B cell (primary cell): ENCODE data around the gene APLF. TPM values are rescaled to one million over a fixed set of nuclear protein-coding genes. Genes with fewer than 3 reads are reported as not detected.
A peak's percentile ranks its signal among the peaks of the same experiment; 100 is the strongest.

Experiments used
- ATAC-seq: fragments of 200-7000 bp; cut with Tn5 transposase; one replicate; pipeline ENCODE4 v1.10.0; 2021; ENCODE audit warnings: low read depth, mild to moderate bottlenecking, moderate number of reproducible peaks, moderate library complexity
- CTCF ChIA-PET: fragments of 350-600 bp; sonication (Branson Sonifier 250); formaldehyde crosslinking; loops from one replicate; lab custom pipeline; 2021; ENCODE audit warnings: antibody characterized with exemption, inconsistent platforms; lab: Charles Lee
- POLR2A ChIA-PET: fragments of 350-600 bp; sonication (Branson Sonifier 250); formaldehyde crosslinking; loops from one replicate; lab custom pipeline; 2021; ENCODE audit warnings: antibody characterized with exemption; lab: Charles Lee
- DNase-seq: peaks from one replicate; pipeline ENCODE4 v3.0.0; 2013
- H2AFZ ChIP-seq: 2 replicates; pipeline ENCODE4 v1.6.1; 2012; ENCODE audit warnings: mild to moderate bottlenecking, low read depth, low read length; ENCODE audit not compliant: insufficient read depth, poor library complexity, severe bottlenecking
- H3K27ac ChIP-seq, 2 donors: 1 replicate in 1 of 2; 2 replicates in 1 of 2; pipeline ENCODE4 v1.5.1; 2012 to 2013; ENCODE audit warnings: low read length in 2 of 2, mild to moderate bottlenecking in 2 of 2, moderate library complexity in 1 of 2
- H3K27me3 ChIP-seq, 4 experiments: fragments of 200-600 bp in 1 of 4; sonication (generic) in 1 of 4; replicated peaks in 1 of 4; 1 replicate in 2 of 4; 2 replicates in 2 of 4; pipeline versions ENCODE4 v1.6.1 to v1.7.0; 2013 to 2016; ENCODE audit warnings: low read length in 3 of 4, mild to moderate bottlenecking in 2 of 4, mixed read lengths in 1 of 4, moderate library complexity in 1 of 4; ENCODE audit not compliant: insufficient read depth in 4 of 4, control insufficient read depth in 3 of 4; ENCODE audit errors: control extremely low read depth in 1 of 4
- H3K36me3 ChIP-seq, 2 experiments: replicated peaks in 1 of 2; 1 replicate in 1 of 2; 2 replicates in 1 of 2; pipeline versions ENCODE4 v1.6.1 to v1.7.1; 2013; ENCODE audit warnings: low read length in 1 of 2; ENCODE audit not compliant: insufficient read depth in 2 of 2, control insufficient read depth in 1 of 2; ENCODE audit errors: control extremely low read depth in 1 of 2, extremely low read depth in 1 of 2
- H3K4me1 ChIP-seq, 2 donors: fragments of 200-600 bp in 1 of 2; sonication (generic) in 1 of 2; 1 replicate in 1 of 2; 2 replicates in 1 of 2; pipeline versions ENCODE4 v1.5.1 to v1.6.1; 2013 to 2017; ENCODE audit warnings: low read length in 2 of 2; ENCODE audit not compliant: control insufficient read depth in 2 of 2, insufficient read depth in 2 of 2
- H3K4me2 ChIP-seq: replicated peaks from 2 replicates; pipeline ENCODE3; 2012; ENCODE audit warnings: mild to moderate bottlenecking, low read depth, low read length; ENCODE audit not compliant: poor library complexity, severe bottlenecking
- H3K4me3 ChIP-seq, 5 experiments: fragments of 200-600 bp in 1 of 5; sonication (generic) in 1 of 5; 1 replicate in 3 of 5; 2 replicates in 2 of 5; pipeline versions ENCODE4 v1.5.1 to v1.7.0; 2011 to 2016; ENCODE audit warnings: low read length in 4 of 5, mild to moderate bottlenecking in 4 of 5, low read depth in 2 of 5, control low read depth in 1 of 5, moderate library complexity in 1 of 5; ENCODE audit not compliant: insufficient read depth in 1 of 5; ENCODE audit errors: control extremely low read depth in 1 of 5, extremely low read depth in 1 of 5
- H3K79me2 ChIP-seq: fragments of 200-600 bp; sonication (generic); one replicate; pipeline ENCODE4 v1.6.0; 2016; ENCODE audit warnings: low read length; ENCODE audit not compliant: control insufficient read depth, insufficient read depth
- H3K9ac ChIP-seq: fragments of 200-600 bp; sonication (generic); 2 replicates; pipeline ENCODE4 v1.6.1; 2017; ENCODE audit warnings: mild to moderate bottlenecking, low read length, moderate library complexity
- H3K9me3 ChIP-seq, 3 donors: one replicate each; pipeline versions ENCODE4 v1.6.1 to v1.7.1; 2013; ENCODE audit warnings: low read length in 2 of 3; ENCODE audit not compliant: control insufficient read depth in 2 of 3, insufficient read depth in 1 of 3; ENCODE audit errors: control extremely low read depth in 1 of 3
- H4K20me1 ChIP-seq: 2 replicates; pipeline ENCODE4 v1.6.0; 2012; ENCODE audit warnings: mild to moderate bottlenecking, low read length; ENCODE audit not compliant: insufficient read depth, control insufficient read depth, poor library complexity, severe bottlenecking
- H3K27ac Mint-ChIP-seq: one replicate; pipeline ENCODE4 v1.8.0; 2021; ENCODE audit warnings: mixed read lengths
- H3K27me3 Mint-ChIP-seq: one replicate; pipeline ENCODE4 v1.8.0; 2021; ENCODE audit warnings: mixed read lengths
- H3K4me1 Mint-ChIP-seq: one replicate; pipeline ENCODE4 v1.8.0; 2021; ENCODE audit warnings: mixed read lengths
- H3K4me3 Mint-ChIP-seq: one replicate; pipeline ENCODE4 v1.8.0; 2021; ENCODE audit warnings: mixed read lengths
- H3K9me3 Mint-ChIP-seq: one replicate; pipeline ENCODE4 v1.8.0; 2022; ENCODE audit warnings: mixed read lengths; ENCODE audit not compliant: insufficient read depth
- CTCF ChIP-seq: fragments of 200-600 bp; IDR thresholded peaks from one replicate; pipeline ENCODE4 v1.8.0; 2022; ENCODE audit warnings: antibody characterized with exemption, mild to moderate bottlenecking
- EZH2 ChIP-seq: IDR thresholded peaks from 2 replicates; pipeline ENCODE4 v1.6.1; 2012; ENCODE audit warnings: borderline replicate concordance, low read depth, mild to moderate bottlenecking, moderate library complexity, low read length; ENCODE audit not compliant: insufficient read depth, poor library complexity, severe bottlenecking
- WGBS: methylation state at CpG from one replicate; pipeline ENCODE4 v1.1.5; 2013; ENCODE audit warnings: missing lambda C conversion rate; ENCODE audit not compliant: insufficient coverage; 5-methylcytosine and 5-hydroxymethylcytosine counted together
- intact Hi-C: fragments of 100-400 bp; cut with micrococcal nuclease; formaldehyde crosslinking; loops from one replicate; pipeline ENCODE4 v1.10.0; 2022
- polyA plus RNA-seq: library from polyadenylated mRNA; depleted of rRNA; stranded (reverse); fragments of >200 nt; gene quantifications from 2 replicates; pipeline ENCODE4 v1.2.3, GENCODE V29; 2012
- total RNA-seq, 2 donors: library from RNA; stranded (reverse); fragments of 120-200 nt in 1 of 2; gene quantifications; 1 replicate in 1 of 2; 2 replicates in 1 of 2; pipeline versions ENCODE4 v1.2.3 to v1.2.4, GENCODE V29; 2013 to 2022

Gene APLF
- total and polyA plus RNA-seq, 2 donors (not counting 1 experiment from before 2014, with no cell fraction given) = 1.3 to 6.3 TPM

GRCh38 chr2:68463287-68463877 lies 4.0 kb upstream of the APLF start:
- Mint-ChIP-seq H3K9me3 (no peaks in the 10 kb centered on the region), H3K4me1 (peaks cover 20% of the 10 kb centered on the region), H3K27ac (no peak overlapping the region), H3K27me3 (no peaks in the 10 kb centered on the region), H3K4me3 (no peak overlapping the region)
- intact Hi-C loops = loop anchor here (1.0 to 10.0 kb wide), 5 partner anchors 131 to 1181 kb away; partner anchors contain the start of gene AAK1
- DNase-seq = peak; percentile 76
- Histone ChIP-seq H2AFZ (no peak overlapping the region), H3K4me3 (no peak overlapping the region), H4K20me1 (no peaks in the 10 kb centered on the region), H3K27me3 (no peaks in the 10 kb centered on the region), H3K79me2 (peaks cover 8% of the 10 kb centered on the region), H3K4me1 (peaks cover 8 to 15% of the 10 kb centered on the region in 2 donors), H3K9ac (no peak overlapping the region), H3K4me2 (no peak overlapping the region), H3K9me3 (no peaks in the 10 kb centered on the region), H3K36me3 (no peaks in the 10 kb centered on the region), H3K27ac (no peak overlapping the region)
- WGBS = no CpG with 5 or more reads among the region's 1 CpG
- ChIA-PET CTCF (interaction anchor here (0.6 to 7.5 kb wide), 62 partner anchors 8 to 1106 kb away, joined by 3 to 173 read pairs (median 4); no protein-coding TSS in a partner anchor), POLR2A (no interaction called here)
- TF ChIP-seq CTCF = peak; percentile 93
- no peak for TF ChIP-seq EZH2
- no peak for ATAC-seq

- WGBS = 100% methylated on average over 2 of the region's 5 CpGs
- Histone ChIP-seq H2AFZ (no peak overlapping the region), H3K79me2 (peaks cover 18% of the 10 kb centered on the region), H3K27ac (no peak overlapping the region), H3K9me3 (no peaks in the 10 kb centered on the region), H3K4me2 (no peak overlapping the region), H3K36me3 (no peaks in the 10 kb centered on the region), H3K4me1 (peaks cover 11 to 15% of the 10 kb centered on the region in 2 donors), H4K20me1 (no peaks in the 10 kb centered on the region), H3K9ac (no peak overlapping the region), H3K27me3 (no peaks in the 10 kb centered on the region), H3K4me3 (no peak overlapping the region)
- ATAC-seq (no peak), DNase-seq (no peak)
- Mint-ChIP-seq H3K4me3 (no peak overlapping the region), H3K27ac (peak overlapping the region; percentile 21), H3K27me3 (no peaks in the 10 kb centered on the region), H3K4me1 (peaks cover 28% of the 10 kb centered on the region), H3K9me3 (no peaks in the 10 kb centered on the region)
- ChIA-PET CTCF (interaction anchor here (0.7 to 7.5 kb wide), 18 partner anchors 22 to 1100 kb away, joined by 3 to 173 read pairs (median 14); no protein-coding TSS in a partner anchor), POLR2A (no interaction called here)
- no peak for TF ChIP-seq EZH2
- TF ChIP-seq CTCF = no peak
- intact Hi-C loops = loop anchor here (5.0 to 10.0 kb wide), 5 partner anchors 253 to 1838 kb away; partner anchors contain the start of genes AAK1, FAM136A and GFPT1
Observed at GRCh38 chr2:68464651-68465050, 2.7 kb upstream of the APLF start.
